GM19238 (cell line): Measurements from ENCODE around the gene ATP6V0E1.
"Not testable (repeated sequence)": the region's sequence is repeated elsewhere in the genome, so short reads cannot be mapped to it uniquely, and the experiment has no call there.

ENCODE experiments used
- DNase-seq: peaks from one replicate; pipeline ENCODE4 v3.0.0; 2011; ENCODE audit warnings: low spot score; ENCODE audit not compliant: insufficient read length

ATP6V0E1 gene

DNA sequence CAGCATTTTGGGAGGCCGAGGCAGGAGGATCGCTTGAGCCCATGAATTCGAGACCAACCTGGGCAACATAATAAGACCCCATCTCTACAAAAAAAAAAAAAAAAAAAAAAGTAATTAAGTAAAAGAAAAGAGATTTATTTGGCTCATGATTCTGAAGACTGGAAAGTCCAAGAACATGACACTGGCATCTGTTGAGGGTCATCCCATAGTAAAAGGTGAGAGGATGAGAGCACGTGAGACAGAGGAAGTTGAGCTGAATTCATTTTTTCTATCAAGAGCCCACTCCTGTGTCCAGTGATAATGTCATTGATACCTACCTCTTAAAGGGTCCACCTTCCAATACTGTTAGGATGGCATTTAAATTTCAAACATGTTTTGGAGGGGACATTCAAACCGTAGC lies 92.4 kb downstream of the ATP6V0E1 start:
- no peak for DNase-seq

DNA sequence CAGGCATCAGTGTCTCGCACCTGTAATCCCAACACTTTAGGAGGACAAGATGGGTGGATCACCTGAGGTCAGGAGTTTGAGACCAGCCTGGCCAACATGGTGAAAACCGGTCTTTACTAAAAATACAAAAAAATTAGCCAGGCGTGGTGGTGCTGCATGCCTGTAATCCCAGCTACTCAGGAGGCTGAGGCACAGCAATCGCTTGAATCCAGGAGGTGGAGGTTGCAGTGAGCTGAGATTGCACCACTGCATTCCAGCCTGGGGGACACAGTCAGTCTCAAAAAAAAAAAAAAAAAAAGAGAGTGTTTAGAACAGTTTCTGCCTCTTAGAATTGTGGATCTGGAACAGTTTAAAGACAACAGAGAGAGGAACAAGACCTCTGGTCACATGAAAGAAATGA lies 92.9 kb downstream of the ATP6V0E1 start:
- DNase-seq = not testable (repeated sequence)

- no peak for DNase-seq
Measured at GRCh38 chr5:173078878-173079277, 95.3 kb downstream of the ATP6V0E1 start.
